ENCODE data around the gene EIF2B2.

EIF2B2 gene

DNA sequence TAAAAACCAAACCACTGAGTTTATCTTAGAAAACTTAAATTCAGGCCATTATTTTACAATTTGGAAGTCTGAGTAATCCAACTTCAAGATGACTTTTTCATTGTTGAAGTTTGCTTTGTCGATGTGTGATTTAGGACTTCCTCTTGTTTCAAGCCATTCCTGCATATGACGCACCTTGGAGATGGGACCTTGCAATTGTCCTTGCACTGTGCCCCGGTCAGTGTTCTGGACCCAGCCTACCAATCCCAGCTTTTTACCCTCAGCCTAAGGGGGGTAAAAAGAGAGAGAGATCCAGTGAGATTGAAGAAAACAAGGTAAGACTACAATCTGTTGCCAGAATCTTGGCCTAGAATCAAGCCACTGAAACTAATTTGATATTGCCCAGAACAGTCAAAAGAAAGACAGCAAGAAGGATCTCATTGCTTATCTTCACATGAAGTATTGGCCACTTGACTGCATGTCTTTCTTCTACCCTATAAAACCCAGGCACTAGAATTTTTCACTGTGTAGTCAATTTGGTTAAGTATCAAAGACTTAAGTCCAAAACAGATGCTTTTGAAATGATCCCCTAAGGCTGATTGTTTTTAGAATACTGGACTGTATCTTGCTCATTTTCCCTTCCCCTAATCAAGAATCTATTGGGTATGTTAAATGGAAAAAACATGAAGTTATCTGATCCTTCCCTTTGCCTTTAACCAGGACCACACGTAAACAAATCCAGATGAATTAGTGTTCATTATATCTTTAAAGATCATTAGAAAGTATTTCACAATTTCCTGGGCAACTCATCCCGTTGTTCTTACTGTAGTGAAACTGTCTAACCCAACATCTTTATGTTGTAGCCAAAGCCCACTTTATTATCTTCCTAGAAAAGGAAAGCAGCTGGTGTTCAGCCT lies 50.9 kb downstream of the EIF2B2 start:
- TF ChIP-seq, protein P1, sequence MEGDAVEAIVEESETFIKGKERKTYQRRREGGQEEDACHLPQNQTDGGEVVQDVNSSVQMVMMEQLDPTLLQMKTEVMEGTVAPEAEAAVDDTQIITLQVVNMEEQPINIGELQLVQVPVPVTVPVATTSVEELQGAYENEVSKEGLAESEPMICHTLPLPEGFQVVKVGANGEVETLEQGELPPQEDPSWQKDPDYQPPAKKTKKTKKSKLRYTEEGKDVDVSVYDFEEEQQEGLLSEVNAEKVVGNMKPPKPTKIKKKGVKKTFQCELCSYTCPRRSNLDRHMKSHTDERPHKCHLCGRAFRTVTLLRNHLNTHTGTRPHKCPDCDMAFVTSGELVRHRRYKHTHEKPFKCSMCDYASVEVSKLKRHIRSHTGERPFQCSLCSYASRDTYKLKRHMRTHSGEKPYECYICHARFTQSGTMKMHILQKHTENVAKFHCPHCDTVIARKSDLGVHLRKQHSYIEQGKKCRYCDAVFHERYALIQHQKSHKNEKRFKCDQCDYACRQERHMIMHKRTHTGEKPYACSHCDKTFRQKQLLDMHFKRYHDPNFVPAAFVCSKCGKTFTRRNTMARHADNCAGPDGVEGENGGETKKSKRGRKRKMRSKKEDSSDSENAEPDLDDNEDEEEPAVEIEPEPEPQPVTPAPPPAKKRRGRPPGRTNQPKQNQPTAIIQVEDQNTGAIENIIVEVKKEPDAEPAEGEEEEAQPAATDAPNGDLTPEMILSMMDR (IDR thresholded peaks at IDR 0.05; ENCODE audit: control extremely low read depth, extremely low read depth, low read depth, missing control alignments), result no peak
- ChIA-PET POLR2A (no interaction called here), CTCF (interaction anchor here (1.7 to 2.3 kb wide), 2 partner anchors 10 to 108 kb away, joined by 3 to 5 read pairs; partner anchors contain the start of gene ACYP1)
- DNase-seq (ENCODE audit: extremely low spot score), result no peak

DNA sequence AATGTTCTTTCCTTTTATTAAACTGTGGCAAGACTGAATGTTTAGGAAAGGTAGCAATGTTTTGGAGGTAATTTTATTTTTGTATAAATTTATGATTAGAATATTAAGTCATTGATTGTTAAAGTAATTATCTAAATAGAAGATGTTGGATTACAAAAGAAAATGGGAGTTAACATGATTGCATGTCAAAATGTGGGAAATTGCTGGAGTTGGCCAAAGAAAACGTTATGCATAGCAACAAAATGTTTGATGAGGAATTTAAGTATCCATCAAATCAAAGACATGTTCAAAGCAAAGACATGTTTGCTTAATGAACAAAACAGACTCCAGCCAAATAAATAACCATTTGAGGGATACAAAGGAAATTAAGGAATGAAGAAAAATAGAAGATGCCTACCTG lies 51.7 kb downstream of the EIF2B2 start:
- TF ChIP-seq, protein P1 (IDR thresholded peaks at IDR 0.05; ENCODE audit: control extremely low read depth, extremely low read depth, low read depth, missing control alignments), result no peak
- ChIA-PET POLR2A (no interaction called here), CTCF (no interaction called here)
- no peak for DNase-seq (ENCODE audit: extremely low spot score)

DNA sequence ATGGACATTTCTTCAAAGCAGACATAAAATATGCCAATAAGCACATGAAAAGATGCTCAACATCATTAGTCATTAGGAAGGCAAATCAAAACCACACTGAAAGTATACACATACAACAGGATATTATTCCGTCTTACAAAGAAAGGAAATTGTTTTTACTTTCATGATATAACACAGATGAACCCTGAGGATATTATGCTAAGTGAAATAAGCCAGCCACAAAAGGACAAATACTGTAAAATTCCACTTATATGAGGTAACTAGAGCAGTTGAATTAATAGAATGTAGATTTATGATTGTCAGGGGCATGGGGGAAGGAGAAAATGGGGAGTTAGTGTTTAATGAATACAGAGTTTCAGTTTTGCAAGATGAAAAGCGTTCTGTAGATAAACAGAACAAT lies 56.9 kb downstream of the EIF2B2 start:
- ChIA-PET CTCF (interaction anchor here (1.0 kb wide), 1 partner anchor 29 kb away, joined by 3 read pairs; no protein-coding TSS in a partner anchor), POLR2A (no interaction called here)
- TF ChIP-seq, protein P1 (IDR thresholded peaks at IDR 0.05; ENCODE audit: control extremely low read depth, extremely low read depth, low read depth, missing control alignments), result no peak
- no peak for DNase-seq (ENCODE audit: extremely low spot score)

DNA sequence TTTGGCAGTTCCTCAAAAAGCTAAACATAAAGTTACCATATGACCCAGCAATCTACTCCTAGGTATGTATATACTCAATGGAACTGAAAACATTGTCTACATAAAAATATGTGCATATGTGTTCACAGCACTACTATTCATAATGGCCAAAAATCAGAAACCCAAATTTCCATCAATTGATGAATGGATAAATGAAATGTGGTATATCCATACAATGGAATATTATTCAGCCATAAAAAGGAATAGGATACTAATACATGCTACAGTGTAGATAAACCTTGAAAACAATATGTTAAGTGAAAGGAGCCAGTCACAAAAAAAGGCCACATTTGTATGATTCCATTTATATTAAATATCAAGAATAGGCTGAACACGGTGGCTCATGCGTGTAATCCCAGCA lies 57.7 kb downstream of the EIF2B2 start:
- CTCF ChIA-PET, result interaction anchor here (1.0 kb wide), 1 partner anchor 28 kb away, joined by 3 read pairs; no protein-coding TSS in a partner anchor
- POLR2A ChIA-PET, result no interaction called here
- TF ChIP-seq, protein P1 (IDR thresholded peaks at IDR 0.05; ENCODE audit: control extremely low read depth, extremely low read depth, low read depth, missing control alignments), result no peak
- no peak for DNase-seq (ENCODE audit: extremely low spot score)
